GM12878 (cell line): Measurements from ENCODE around the gene CACNA2D3. TPM values are rescaled to one million over a fixed set of nuclear protein-coding genes. Genes with fewer than 3 reads are reported as not detected.

ENCODE experiments used
- ATAC-seq: fragments of 200-7000 bp; cut with Tn5 transposase; 3 replicates; pipeline ENCODE4 v1.9.1; 2020; ENCODE audit warnings: mild to moderate bottlenecking, moderate library complexity
- BruUV-seq: library from RNA; stranded (reverse); fragments of 400-500 nt; replicated peaks from 2 replicates; lab custom pipeline; 2021; lab: Mats Ljungman, UMichigan
- CTCF ChIA-PET: fragments of 300-600 bp; sonication (Branson Sonifier 250); formaldehyde crosslinking; extraction: SDS; loops from one replicate; lab custom pipeline; 2021; ENCODE audit warnings: inconsistent platforms; lab: Yijun Ruan, JAX
- POLR2A ChIA-PET: fragments of 350-600 bp; formaldehyde crosslinking; extraction: SDS; loops from one replicate; lab custom pipeline; 2021; ENCODE audit warnings: inconsistent platforms; lab: Charles Lee
- RAD21 ChIA-PET: fragments of 300-600 bp; sonication (Branson Sonifier 250); formaldehyde crosslinking; loops from one replicate; lab custom pipeline; 2023; ENCODE audit warnings: antibody characterized with exemption; ENCODE audit not compliant: unreplicated experiment; lab: Charles Lee
- SMC1A ChIA-PET: fragments of 300-600 bp; sonication (Branson Sonifier 250); formaldehyde crosslinking; loops from one replicate; lab custom pipeline; 2023; ENCODE audit not compliant: unreplicated experiment, uncharacterized antibody; lab: Charles Lee
- DNase-seq: peaks from one replicate; pipeline ENCODE4 v3.0.0-alpha.2; 2011; ENCODE audit warnings: low read depth, low spot score
- FAIRE-seq: peaks from 3 replicates; lab custom pipeline; 2011; peaks lifted over from hg19 to GRCh38; lab: Jason Lieb, UNC
- H2AFZ ChIP-seq: 2 replicates; pipeline ENCODE4 v1.6.0; 2011; ENCODE audit warnings: low read depth, low read length, control low read depth; ENCODE audit not compliant: control insufficient read depth
- H3K27ac ChIP-seq: 2 replicates; pipeline ENCODE4 v1.5.1; 2011; ENCODE audit warnings: control low read depth; ENCODE audit not compliant: control insufficient read depth, insufficient read depth
- H3K27me3 ChIP-seq, 2 experiments: replicated peaks in 1 of 2; 2 replicates each; pipeline versions ENCODE4 v1.6.0 to v1.6.1; 2011; ENCODE audit warnings: low read length in 1 of 2; ENCODE audit not compliant: control insufficient read depth in 2 of 2, insufficient read depth in 2 of 2
- H3K36me3 ChIP-seq, 2 experiments: 2 replicates each; pipeline ENCODE4 v1.5.1; 2011; ENCODE audit warnings: low read length in 1 of 2; ENCODE audit not compliant: control insufficient read depth in 2 of 2, insufficient read depth in 2 of 2
- H3K4me1 ChIP-seq: 2 replicates; pipeline ENCODE4 v1.6.1; 2011; ENCODE audit warnings: mild to moderate bottlenecking, low read length, moderate library complexity, mixed read lengths; ENCODE audit not compliant: control insufficient read depth, insufficient read depth
- H3K4me2 ChIP-seq: 2 replicates; pipeline ENCODE4 v1.6.0; 2011; ENCODE audit warnings: control low read depth; ENCODE audit not compliant: control insufficient read depth, insufficient read depth
- H3K4me3 ChIP-seq: fragments of 200-600 bp; sonication (generic); 2 replicates; pipeline ENCODE4 v1.5.1; 2016
- H3K79me2 ChIP-seq: 2 replicates; pipeline ENCODE4 v1.6.0; 2011; ENCODE audit warnings: low read length; ENCODE audit not compliant: control insufficient read depth, insufficient read depth
- H3K9ac ChIP-seq: 2 replicates; pipeline ENCODE4 v1.8.0; 2011; ENCODE audit warnings: low read length, control low read depth, mixed read lengths; ENCODE audit not compliant: control insufficient read depth, insufficient read depth
- H3K9me3 ChIP-seq: replicated peaks from 3 replicates; pipeline ENCODE4 v1.5.1; 2011; ENCODE audit warnings: mild to moderate bottlenecking, low read length; ENCODE audit not compliant: control insufficient read depth, insufficient read depth
- H4K20me1 ChIP-seq: 2 replicates; pipeline ENCODE4 v1.6.0; 2011; ENCODE audit not compliant: control insufficient read depth, insufficient read depth
- BCL11A ChIP-seq: IDR thresholded peaks from 2 replicates; pipeline ENCODE4 v1.6.1; 2011; ENCODE audit warnings: low read depth, low read length
- BCL3 ChIP-seq: IDR thresholded peaks from 2 replicates; pipeline ENCODE4 v1.6.1; 2011; ENCODE audit warnings: borderline replicate concordance, low read depth, mild to moderate bottlenecking, moderate library complexity, low read length; ENCODE audit not compliant: insufficient read depth, poor library complexity, severe bottlenecking
- CHD2 ChIP-seq: IDR thresholded peaks from 2 replicates; pipeline ENCODE4 v1.6.1; 2011; ENCODE audit warnings: low read depth, low read length, improper control_type of control experiment, borderline replicate concordance
- EED ChIP-seq: sonication (generic); IDR thresholded peaks from 2 replicates; pipeline ENCODE4 v1.6.1; 2016; ENCODE audit warnings: antibody characterized with exemption, low read depth
- EZH2 ChIP-seq: IDR thresholded peaks from 2 replicates; pipeline ENCODE4 v1.6.1; 2012; ENCODE audit warnings: low read depth, mild to moderate bottlenecking, control low read depth, inconsistent platforms, low read length, borderline replicate concordance; ENCODE audit not compliant: control insufficient read depth
- HCFC1 ChIP-seq: fragments of 150-350 bp; IDR thresholded peaks from 2 replicates; pipeline ENCODE4 v1.6.1; 2014; ENCODE audit warnings: low read length
- IRF3 ChIP-seq: fragments of 450-650 bp; IDR thresholded peaks from 2 replicates; pipeline ENCODE4 v1.6.1; 2014; ENCODE audit warnings: mild to moderate bottlenecking
- MAX ChIP-seq: IDR thresholded peaks from 2 replicates; pipeline ENCODE4 v1.6.1; 2012; ENCODE audit warnings: low read depth, low read length, improper control_type of control experiment
- MEF2A ChIP-seq: IDR thresholded peaks from 2 replicates; pipeline ENCODE4 v1.6.1; 2011; ENCODE audit warnings: low read depth, mild to moderate bottlenecking, low read length, moderate library complexity; ENCODE audit not compliant: insufficient read depth
- MTA3 ChIP-seq: IDR thresholded peaks from 2 replicates; pipeline ENCODE4 v1.6.1; 2012; ENCODE audit warnings: low read length, inconsistent platforms, borderline replicate concordance
- NFYB ChIP-seq: IDR thresholded peaks from 2 replicates; pipeline ENCODE4 v1.6.1; 2011; ENCODE audit warnings: low read depth, mild to moderate bottlenecking, low read length, improper control_type of control experiment, moderate library complexity; ENCODE audit not compliant: insufficient read depth
- POLR2AphosphoS2 ChIP-seq: IDR thresholded peaks from 2 replicates; pipeline ENCODE4 v1.6.1; 2011; ENCODE audit warnings: low read depth, mild to moderate bottlenecking, low read length, improper control_type of control experiment, moderate library complexity
- SIX5 ChIP-seq: IDR thresholded peaks from 2 replicates; pipeline ENCODE4 v1.6.1; 2011; ENCODE audit warnings: mild to moderate bottlenecking, low read depth, low read length, moderate library complexity; ENCODE audit not compliant: severe bottlenecking
- TARDBP ChIP-seq: IDR thresholded peaks from 2 replicates; pipeline ENCODE4 v1.6.1; 2016; ENCODE audit warnings: borderline replicate concordance
- WGBS: methylation state at CpG from one replicate; pipeline ENCODE4 v1.1.6; 2016; ENCODE audit warnings: low lambda C conversion rate; ENCODE audit not compliant: insufficient replicate concordance, insufficient coverage; ENCODE audit errors: missing lambda C conversion rate; 5-methylcytosine and 5-hydroxymethylcytosine counted together
- in situ Hi-C: fragments of 300-500 bp; cut with MboI; formaldehyde crosslinking; loops from 9 replicates; pipeline ENCODE4 v1.14.3; 2018; ENCODE audit warnings: mixed read lengths
- intact Hi-C: fragments of 100-400 bp; cut with micrococcal nuclease; formaldehyde crosslinking; loops from one replicate; pipeline ENCODE4 v1.14.2; 2022; ENCODE audit not compliant: unreplicated experiment
- polyA plus RNA-seq, 11 experiments: library from polyadenylated mRNA; depleted of rRNA in 4 of 11; unstranded in 6 of 11; stranded (reverse) in 5 of 11; fragments of >200 nt; fragmentation: Nextera tagmentation in 4 of 11; fragmentation: Illumina TruSeq in 1 of 11; extraction: Ambion mirVana in 4 of 11; extraction: Trizol in 1 of 11; gene quantifications; 1 replicate in 1 of 11; 2 replicates in 10 of 11; pipeline versions ENCODE4 v1.2.1 to v1.2.3, GENCODE V29; 2011 to 2016; ENCODE audit warnings: inconsistent platforms in 2 of 11, missing spikeins in 2 of 11, low read depth in 1 of 11
- total RNA-seq, 4 experiments: library from RNA; depleted of rRNA in 3 of 4; stranded (reverse); fragments of >200 nt in 3 of 4; fragmentation: Illumina TruSeq in 1 of 4; extraction: Trizol in 1 of 4; gene quantifications; 2 replicates each; pipeline versions ENCODE4 v1.2.1 to v1.2.3, GENCODE V29; 2013 to 2021

Gene CACNA2D3
- total and polyA plus RNA-seq, 10 of the 15 experiments (the other 5 are each of a cell fraction or from before 2014, with no cell fraction given) = not detected

- in situ Hi-C loops (no loop called here), intact Hi-C loops (no loop called here)
- no peak overlapping the region for H3K4me2 ChIP-seq
- ChIA-PET RAD21 (no interaction called here), POLR2A (no interaction called here), SMC1A (no interaction called here), CTCF (no interaction called here)
- H3K27me3 ChIP-seq = 0 out of 4 replicates have a peak, but pooled peaks cover 0 to 2% of the 10 kb centered on the region in 2 experiments
- 11% methylated on average over 6 of the region's 6 CpGs for WGBS
- no peaks in the 10 kb centered on the region for H4K20me1 ChIP-seq
- no peaks in the 10 kb centered on the region for H3K4me1 ChIP-seq
- FAIRE-seq (no peak), ATAC-seq (no peak), DNase-seq (no peak)
- no peaks in the 10 kb centered on the region for H3K79me2 ChIP-seq
- no peak overlapping the region for H3K9ac ChIP-seq
- H2AFZ ChIP-seq = no peak overlapping the region
- no peaks in the 10 kb centered on the region for H3K36me3 ChIP-seq
- TF ChIP-seq EZH2 = no peak
- TF ChIP-seq MTA3 = no peak
- no peak for TF ChIP-seq EED
- TF ChIP-seq HCFC1 = no peak
- no peak for TF ChIP-seq IRF3
- no peak for TF ChIP-seq POLR2AphosphoS2
- no peak for TF ChIP-seq TARDBP
- TF ChIP-seq SIX5 = no peak
- no peak for TF ChIP-seq BCL11A
- no peak for TF ChIP-seq CHD2
- TF ChIP-seq MEF2A = no peak
- no peak for TF ChIP-seq MAX
- no peak for TF ChIP-seq NFYB
- TF ChIP-seq BCL3 = no peak
- no peak overlapping the region for H3K27ac ChIP-seq
- BruUV-seq = no TSS peak
- no peaks in the 10 kb centered on the region for H3K9me3 ChIP-seq
- no peak overlapping the region for H3K4me3 ChIP-seq
Observed at GRCh38 chr3:54197509-54197908, 75.2 kb downstream of the CACNA2D3 start.
